SU-DHL-6 (cell line): ENCODE data around the gene LRP2.
"Not testable (repeated sequence)": the region's sequence is repeated elsewhere in the genome, so short reads cannot be mapped to it uniquely, and the experiment has no call there.

Experiments
- EZH2phosphoT487 ChIP-seq: fragments of 200-600 bp; sonication (generic), shearing (Covaris generic); conservative IDR thresholded peaks from 2 replicates; pipeline ENCODE4 v1.6.1; 2018; ENCODE audit warnings: mild to moderate bottlenecking, antibody characterized with exemption, low read length, moderate library complexity, mixed read lengths
- TF ChIP-seq, protein P1 (sequence below): fragments of 200-600 bp; sonication (generic); IDR thresholded peaks from one replicate; pipeline ENCODE4 v1.5.1; 2017; ENCODE audit warnings: antibody characterized with exemption, mild to moderate bottlenecking, low read length, moderate library complexity; ENCODE audit not compliant: insufficient read depth, poor library complexity, severe bottlenecking

DNA sequence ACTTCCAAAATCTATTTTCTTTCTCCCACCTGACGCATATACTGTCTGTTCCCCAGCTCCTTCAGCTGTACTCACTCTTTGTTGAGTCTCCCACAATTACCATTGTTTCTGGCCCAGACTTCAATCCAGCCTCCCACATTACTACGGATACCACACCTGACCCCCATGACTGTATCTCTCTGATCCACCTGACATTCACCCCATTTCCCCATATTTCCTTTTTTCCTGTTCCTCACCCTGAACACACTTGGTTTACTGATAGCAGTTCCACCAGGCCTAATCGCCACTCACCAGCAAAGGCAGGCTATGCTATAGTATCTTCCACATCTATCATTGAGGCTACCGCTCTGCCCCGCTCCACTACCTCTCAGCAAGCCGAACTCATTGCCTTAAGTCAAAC is 228.1 kb downstream of the LRP2 start:
- TF ChIP-seq, protein P1, sequence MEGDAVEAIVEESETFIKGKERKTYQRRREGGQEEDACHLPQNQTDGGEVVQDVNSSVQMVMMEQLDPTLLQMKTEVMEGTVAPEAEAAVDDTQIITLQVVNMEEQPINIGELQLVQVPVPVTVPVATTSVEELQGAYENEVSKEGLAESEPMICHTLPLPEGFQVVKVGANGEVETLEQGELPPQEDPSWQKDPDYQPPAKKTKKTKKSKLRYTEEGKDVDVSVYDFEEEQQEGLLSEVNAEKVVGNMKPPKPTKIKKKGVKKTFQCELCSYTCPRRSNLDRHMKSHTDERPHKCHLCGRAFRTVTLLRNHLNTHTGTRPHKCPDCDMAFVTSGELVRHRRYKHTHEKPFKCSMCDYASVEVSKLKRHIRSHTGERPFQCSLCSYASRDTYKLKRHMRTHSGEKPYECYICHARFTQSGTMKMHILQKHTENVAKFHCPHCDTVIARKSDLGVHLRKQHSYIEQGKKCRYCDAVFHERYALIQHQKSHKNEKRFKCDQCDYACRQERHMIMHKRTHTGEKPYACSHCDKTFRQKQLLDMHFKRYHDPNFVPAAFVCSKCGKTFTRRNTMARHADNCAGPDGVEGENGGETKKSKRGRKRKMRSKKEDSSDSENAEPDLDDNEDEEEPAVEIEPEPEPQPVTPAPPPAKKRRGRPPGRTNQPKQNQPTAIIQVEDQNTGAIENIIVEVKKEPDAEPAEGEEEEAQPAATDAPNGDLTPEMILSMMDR = not testable (repeated sequence)
- TF ChIP-seq EZH2phosphoT487 = not testable (repeated sequence)
